PFSK-1 (cell line): ENCODE measurements around the gene ARL15.

Source experiments
- FOXP2 ChIP-seq: optimal IDR thresholded peaks from 2 replicates; pipeline ENCODE3; 2011; ENCODE audit warnings: borderline replicate concordance, control low read depth, inconsistent platforms; ENCODE audit not compliant: insufficient read depth; ENCODE audit errors: extremely low read length, extremely low read depth
- POLR2AphosphoS5 ChIP-seq: IDR thresholded peaks from 2 replicates; pipeline ENCODE4 v1.6.1; 2012; ENCODE audit warnings: low read depth, mild to moderate bottlenecking, control low read depth, low read length, moderate library complexity
- SIN3A ChIP-seq: IDR thresholded peaks from 2 replicates; pipeline ENCODE4 v1.6.1; 2012; ENCODE audit warnings: mild to moderate bottlenecking, low read length, moderate library complexity, borderline replicate concordance; ENCODE audit not compliant: insufficient read depth
- TAF1 ChIP-seq: IDR thresholded peaks from 2 replicates; pipeline ENCODE4 v1.6.1; 2012; ENCODE audit warnings: low read length, control low read depth, borderline replicate concordance; ENCODE audit not compliant: insufficient read depth
- TF ChIP-seq, protein P1 (sequence below), 2 experiments: IDR thresholded peaks; 2 replicates each; pipeline versions ENCODE4 v1.6.1 to v1.8.0; 2011 to 2012; ENCODE audit warnings: low read depth in 2 of 2, low read length in 2 of 2, control low read depth in 1 of 2, inconsistent platforms in 1 of 2, mild to moderate bottlenecking in 1 of 2, moderate library complexity in 1 of 2; ENCODE audit not compliant: insufficient read depth in 1 of 2

The ARL15 gene

DNA sequence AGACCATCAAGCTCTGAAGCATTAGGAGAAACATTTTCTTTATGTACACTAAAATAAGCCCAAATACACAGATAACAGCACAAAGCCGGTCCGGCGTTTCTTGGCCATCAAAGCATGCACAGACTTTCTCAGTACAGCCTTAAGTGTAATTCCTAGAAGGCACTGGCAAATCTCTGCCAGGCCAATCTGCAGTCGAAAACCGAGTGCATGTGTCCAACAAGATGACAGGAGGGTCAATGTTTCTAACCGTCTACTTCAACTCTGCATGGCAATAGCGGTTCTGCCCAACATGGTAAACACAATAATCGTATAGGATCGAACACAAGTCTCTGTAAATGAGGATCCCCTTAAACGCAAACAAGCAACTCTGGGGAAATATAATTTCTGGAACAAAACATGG is 1.1 kb downstream of the ARL15 start:
- TF ChIP-seq TAF1 (no peak), FOXP2 (no peak), POLR2AphosphoS5 (no peak), SIN3A (no peak)
- TF ChIP-seq, protein P1, sequence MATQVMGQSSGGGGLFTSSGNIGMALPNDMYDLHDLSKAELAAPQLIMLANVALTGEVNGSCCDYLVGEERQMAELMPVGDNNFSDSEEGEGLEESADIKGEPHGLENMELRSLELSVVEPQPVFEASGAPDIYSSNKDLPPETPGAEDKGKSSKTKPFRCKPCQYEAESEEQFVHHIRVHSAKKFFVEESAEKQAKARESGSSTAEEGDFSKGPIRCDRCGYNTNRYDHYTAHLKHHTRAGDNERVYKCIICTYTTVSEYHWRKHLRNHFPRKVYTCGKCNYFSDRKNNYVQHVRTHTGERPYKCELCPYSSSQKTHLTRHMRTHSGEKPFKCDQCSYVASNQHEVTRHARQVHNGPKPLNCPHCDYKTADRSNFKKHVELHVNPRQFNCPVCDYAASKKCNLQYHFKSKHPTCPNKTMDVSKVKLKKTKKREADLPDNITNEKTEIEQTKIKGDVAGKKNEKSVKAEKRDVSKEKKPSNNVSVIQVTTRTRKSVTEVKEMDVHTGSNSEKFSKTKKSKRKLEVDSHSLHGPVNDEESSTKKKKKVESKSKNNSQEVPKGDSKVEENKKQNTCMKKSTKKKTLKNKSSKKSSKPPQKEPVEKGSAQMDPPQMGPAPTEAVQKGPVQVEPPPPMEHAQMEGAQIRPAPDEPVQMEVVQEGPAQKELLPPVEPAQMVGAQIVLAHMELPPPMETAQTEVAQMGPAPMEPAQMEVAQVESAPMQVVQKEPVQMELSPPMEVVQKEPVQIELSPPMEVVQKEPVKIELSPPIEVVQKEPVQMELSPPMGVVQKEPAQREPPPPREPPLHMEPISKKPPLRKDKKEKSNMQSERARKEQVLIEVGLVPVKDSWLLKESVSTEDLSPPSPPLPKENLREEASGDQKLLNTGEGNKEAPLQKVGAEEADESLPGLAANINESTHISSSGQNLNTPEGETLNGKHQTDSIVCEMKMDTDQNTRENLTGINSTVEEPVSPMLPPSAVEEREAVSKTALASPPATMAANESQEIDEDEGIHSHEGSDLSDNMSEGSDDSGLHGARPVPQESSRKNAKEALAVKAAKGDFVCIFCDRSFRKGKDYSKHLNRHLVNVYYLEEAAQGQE (IDR thresholded peaks at IDR 0.05; ENCODE audit: insufficient read depth in 1 of 2, low read depth in 2 of 2, low read length in 2 of 2): no peak

DNA sequence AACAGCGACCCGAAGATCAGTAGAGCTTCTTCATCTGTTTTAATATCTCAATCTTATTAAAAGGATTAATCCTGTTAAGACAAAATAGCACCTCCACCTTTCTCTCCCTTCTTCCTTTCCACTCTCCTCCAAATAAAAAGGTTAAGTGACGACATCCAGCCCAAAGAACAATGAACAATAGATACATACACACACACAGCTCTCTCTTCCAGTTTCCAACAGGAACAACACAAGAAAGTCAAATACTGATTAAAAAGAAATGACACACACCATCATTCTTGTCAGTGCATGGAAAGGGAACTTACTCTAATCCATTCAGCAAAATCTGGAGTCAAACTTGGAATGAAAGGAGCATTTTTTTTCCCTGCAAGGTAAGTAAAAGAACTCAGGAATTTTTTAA is 2.8 kb downstream of the ARL15 start:
- no peak for TF ChIP-seq FOXP2
- TF ChIP-seq, protein P1 (IDR thresholded peaks at IDR 0.05; ENCODE audit: insufficient read depth in 1 of 2, low read depth in 2 of 2, low read length in 2 of 2): no peak
- no peak for TF ChIP-seq TAF1
- no peak for TF ChIP-seq SIN3A
- no peak for TF ChIP-seq POLR2AphosphoS5

DNA sequence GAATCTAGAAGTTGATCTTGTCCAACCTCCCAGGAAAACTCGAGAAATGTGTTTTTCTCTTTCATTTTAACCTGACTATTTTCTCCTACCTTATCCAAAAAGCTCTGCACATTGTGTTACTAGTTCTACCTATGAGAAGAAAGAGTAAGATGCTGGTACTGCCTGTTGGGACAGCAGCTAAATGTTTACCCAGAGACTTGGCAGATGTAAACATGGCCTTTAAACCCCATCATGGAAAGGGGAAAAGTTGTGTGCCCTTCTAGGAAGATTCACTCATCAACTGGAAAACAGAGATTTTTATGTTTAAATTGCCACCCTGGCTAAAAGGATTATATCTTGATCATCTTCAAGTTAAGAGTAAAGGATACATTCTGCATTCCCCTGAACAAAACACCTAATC is 3.5 kb downstream of the ARL15 start:
- TF ChIP-seq POLR2AphosphoS5: no peak
- TF ChIP-seq TAF1: no peak
- TF ChIP-seq SIN3A: no peak
- no peak for TF ChIP-seq FOXP2
- TF ChIP-seq, protein P1 (IDR thresholded peaks at IDR 0.05; ENCODE audit: insufficient read depth in 1 of 2, low read depth in 2 of 2, low read length in 2 of 2): no peak

DNA sequence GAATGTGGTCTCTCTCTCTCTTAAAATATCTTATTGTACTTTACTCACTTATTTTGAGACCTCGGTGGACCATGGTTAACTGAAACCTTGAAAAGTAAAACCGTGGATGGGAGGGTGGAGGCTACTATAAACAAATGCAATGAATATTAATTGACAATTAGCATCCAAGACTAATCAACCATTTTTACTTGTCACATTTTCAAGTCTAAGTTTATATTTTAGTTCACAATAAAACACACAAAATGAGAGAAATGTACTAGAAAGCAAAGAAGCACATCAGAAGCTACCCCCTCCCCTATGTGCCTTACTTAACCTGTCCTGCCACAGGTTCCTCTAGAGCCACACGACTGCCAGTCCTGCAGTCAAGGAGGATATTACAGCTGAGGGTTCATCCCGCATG is 4.6 kb downstream of the ARL15 start:
- no peak for TF ChIP-seq SIN3A
- TF ChIP-seq FOXP2: no peak
- TF ChIP-seq, protein P1 (IDR thresholded peaks at IDR 0.05; ENCODE audit: insufficient read depth in 1 of 2, low read depth in 2 of 2, low read length in 2 of 2): no peak
- TF ChIP-seq POLR2AphosphoS5: no peak

DNA sequence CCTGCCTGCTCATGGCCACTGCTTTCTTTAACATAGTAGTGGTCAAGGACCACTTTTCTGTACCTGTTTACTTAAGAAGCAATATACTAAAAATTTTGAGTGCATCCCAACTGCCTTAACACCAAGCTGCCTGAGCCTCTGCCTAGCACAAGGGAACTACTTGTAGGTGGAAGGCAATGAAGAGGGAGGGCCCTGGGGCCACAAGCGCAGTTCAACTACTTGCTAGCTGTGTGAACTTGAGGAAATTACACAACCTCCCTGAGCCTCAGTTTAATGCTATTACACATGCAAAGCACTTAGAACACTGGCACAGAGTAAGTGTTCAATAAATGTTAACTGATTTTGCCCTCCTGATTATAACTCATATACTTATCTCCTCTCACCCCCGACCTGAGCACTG is 6.3 kb downstream of the ARL15 start:
- TF ChIP-seq FOXP2 (no peak), TAF1 (no peak), POLR2AphosphoS5 (no peak), SIN3A (no peak)
- TF ChIP-seq, protein P1 (IDR thresholded peaks at IDR 0.05; ENCODE audit: insufficient read depth in 1 of 2, low read depth in 2 of 2, low read length in 2 of 2): no peak
